ENCODE measurements around the gene KRTAP4-4. TPM values are rescaled to one million over a fixed set of nuclear protein-coding genes. Genes with fewer than 3 reads are reported as not detected.
"Not testable (repeated sequence)": the region's sequence is repeated elsewhere in the genome, so short reads cannot be mapped to it uniquely, and the experiment has no call there.

The KRTAP4-4 gene
- not detected for total RNA-seq

GRCh38 chr17:41160648-41161047 is at the start of gene KRTAP4-4:
KRTAP4-4 (minus strand) TSS chr17:41160748; CDS start chr17:41160691, 57 bp downstream.
- H3K9me3 Mint-ChIP-seq = no peaks in the 10 kb centered on the region
- DNase-seq = no peak
- no peak for ATAC-seq (replicated peaks in 1 of 2)
- H3K36me3 Mint-ChIP-seq (ENCODE audit: insufficient read depth in 2 of 2) = no peaks in the 10 kb centered on the region
- no peaks in the 10 kb centered on the region for H3K27me3 Mint-ChIP-seq (ENCODE audit: low read depth)
- H3K4me3 Mint-ChIP-seq = no peak within 1 kb of the TSS
- no peak within 1 kb of the TSS for H3K27ac Mint-ChIP-seq
- H3K4me1 Mint-ChIP-seq (ENCODE audit: low read depth) = no peaks in the 10 kb centered on the region

- no peak for ATAC-seq (replicated peaks in 1 of 2)
- H3K36me3 Mint-ChIP-seq (ENCODE audit: insufficient read depth in 2 of 2) = no peaks in the 10 kb centered on the region
- no peak overlapping the region for H3K27ac Mint-ChIP-seq
- no peak for DNase-seq
- H3K27me3 Mint-ChIP-seq (ENCODE audit: low read depth) = no peaks in the 10 kb centered on the region
- no peak overlapping the region for H3K4me3 Mint-ChIP-seq
- peaks cover 0 to 3% of the 10 kb centered on the region in 2 donors for H3K9me3 Mint-ChIP-seq
- H3K4me1 Mint-ChIP-seq (ENCODE audit: low read depth) = no peaks in the 10 kb centered on the region
Observed at GRCh38 chr17:41199421-41200078, 39.0 kb upstream of the KRTAP4-4 start.

DNA sequence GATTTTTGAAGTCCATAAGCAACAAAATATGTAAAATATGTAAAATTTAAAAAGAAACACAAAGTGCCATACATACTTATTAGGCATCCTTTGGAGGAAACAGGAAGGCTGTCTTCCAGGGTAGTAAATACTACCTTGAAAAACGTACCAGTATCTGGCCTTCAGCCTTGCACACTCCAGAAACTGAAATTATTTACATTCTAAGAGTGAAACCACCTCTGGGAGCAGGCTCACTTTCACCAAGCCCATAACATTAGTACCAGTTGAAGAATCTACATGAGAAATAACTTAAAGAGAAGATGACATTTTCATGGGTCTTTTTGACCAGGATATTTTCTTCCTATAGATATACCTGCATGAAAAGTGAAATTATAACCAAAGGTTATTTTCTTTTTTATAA is 35.5 kb upstream of the KRTAP4-4 start:
- ATAC-seq (replicated peaks in 1 of 2) (no peak), DNase-seq (no peak)
- Mint-ChIP-seq H3K27ac (no peak overlapping the region), H3K27me3 (ENCODE audit: low read depth) (no peaks in the 10 kb centered on the region), H3K9me3 (peaks cover 3 to 7% of the 10 kb centered on the region in 2 donors), H3K4me1 (ENCODE audit: low read depth) (no peaks in the 10 kb centered on the region), H3K4me3 (no peak overlapping the region), H3K36me3 (ENCODE audit: insufficient read depth in 2 of 2) (peaks cover 0 to 2% of the 10 kb centered on the region in 2 donors)

GRCh38 chr17:41190328-41190727 is 29.8 kb upstream of the KRTAP4-4 start:
- no peak for ATAC-seq (replicated peaks in 1 of 2)
- H3K27ac Mint-ChIP-seq = no peak overlapping the region
- peaks cover 0 to 2% of the 10 kb centered on the region in 2 donors for H3K36me3 Mint-ChIP-seq (ENCODE audit: insufficient read depth in 2 of 2)

GRCh38 chr17:41189837-41190318 is 29.3 kb upstream of the KRTAP4-4 start, which contains the start of gene KRTAP9-1:
KRTAP9-1 (plus strand) TSS chr17:41189887; CDS start chr17:41189887, 0 bp downstream.
- not testable (repeated sequence) for H3K36me3 Mint-ChIP-seq (ENCODE audit: insufficient read depth in 2 of 2); H3K9me3 Mint-ChIP-seq; H3K27ac Mint-ChIP-seq; DNase-seq; H3K4me3 Mint-ChIP-seq; H3K4me1 Mint-ChIP-seq (ENCODE audit: low read depth); ATAC-seq (replicated peaks in 1 of 2); H3K27me3 Mint-ChIP-seq (ENCODE audit: low read depth)

More at GRCh38 chr17:41190328-41190727, 29.8 kb upstream of the KRTAP4-4 start:
- peaks cover 3% of the 10 kb centered on the region in 2 donors for H3K9me3 Mint-ChIP-seq
- H3K4me1 Mint-ChIP-seq (ENCODE audit: low read depth) = no peaks in the 10 kb centered on the region
- H3K4me3 Mint-ChIP-seq = no peak overlapping the region
- DNase-seq = no peak
- no peaks in the 10 kb centered on the region for H3K27me3 Mint-ChIP-seq (ENCODE audit: low read depth)

DNA sequence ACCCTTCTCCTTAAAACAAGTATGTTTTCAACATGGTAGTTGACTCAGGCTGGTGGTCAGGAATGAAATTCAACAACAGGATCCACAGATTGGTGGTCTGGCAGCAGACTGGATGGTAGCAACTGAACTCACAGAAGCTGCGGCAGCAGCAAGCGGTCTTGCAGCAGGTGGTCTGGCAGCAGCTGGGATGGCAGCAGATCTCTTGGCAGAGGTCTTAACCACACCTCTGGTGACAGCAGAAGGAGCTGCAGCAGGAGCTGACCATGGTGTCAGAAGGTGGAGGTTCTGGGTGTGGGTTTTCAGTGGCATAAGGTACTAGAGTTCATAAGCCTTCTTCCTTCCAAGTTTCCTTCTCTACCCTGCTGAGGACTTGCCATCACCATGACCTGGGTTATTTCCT is 26.3 kb upstream of the KRTAP4-4 start:
- Mint-ChIP-seq H3K27me3 (ENCODE audit: low read depth) (no peaks in the 10 kb centered on the region), H3K36me3 (ENCODE audit: insufficient read depth in 2 of 2) (no peaks in the 10 kb centered on the region), H3K9me3 (no peaks in the 10 kb centered on the region), H3K4me3 (no peak overlapping the region), H3K27ac (no peak overlapping the region), H3K4me1 (ENCODE audit: low read depth) (no peaks in the 10 kb centered on the region)
- DNase-seq (no peak), ATAC-seq (replicated peaks in 1 of 2) (no peak)

GRCh38 chr17:41185001-41185400 is 24.5 kb upstream of the KRTAP4-4 start:
- DNase-seq = no peak

GRCh38 chr17:41184480-41184961 is 24.0 kb upstream of the KRTAP4-4 start, which contains the start of gene KRTAP4-1:
KRTAP4-1 (minus strand) TSS chr17:41184911; CDS start chr17:41184854, 57 bp downstream.
- Mint-ChIP-seq H3K4me1 (ENCODE audit: low read depth) (no peaks in the 10 kb centered on the region), H3K36me3 (ENCODE audit: insufficient read depth in 2 of 2) (no peaks in the 10 kb centered on the region), H3K9me3 (no peaks in the 10 kb centered on the region), H3K4me3 (no peak within 1 kb of the TSS), H3K27ac (no peak within 1 kb of the TSS), H3K27me3 (ENCODE audit: low read depth) (no peaks in the 10 kb centered on the region)
- ATAC-seq (replicated peaks in 1 of 2) (no peak), DNase-seq (no peak)

More at GRCh38 chr17:41185001-41185400, 24.5 kb upstream of the KRTAP4-4 start:
- Mint-ChIP-seq H3K36me3 (ENCODE audit: insufficient read depth in 2 of 2) (no peaks in the 10 kb centered on the region), H3K27me3 (ENCODE audit: low read depth) (no peaks in the 10 kb centered on the region), H3K4me3 (no peak overlapping the region), H3K27ac (no peak overlapping the region), H3K4me1 (ENCODE audit: low read depth) (no peaks in the 10 kb centered on the region), H3K9me3 (no peaks in the 10 kb centered on the region)
- ATAC-seq (replicated peaks in 1 of 2) = no peak

- H3K36me3 Mint-ChIP-seq (ENCODE audit: insufficient read depth in 2 of 2) = no peaks in the 10 kb centered on the region
- no peaks in the 10 kb centered on the region for H3K27me3 Mint-ChIP-seq (ENCODE audit: low read depth)
Observed at GRCh38 chr17:41178843-41179616, 18.5 kb upstream of the KRTAP4-4 start.

DNA sequence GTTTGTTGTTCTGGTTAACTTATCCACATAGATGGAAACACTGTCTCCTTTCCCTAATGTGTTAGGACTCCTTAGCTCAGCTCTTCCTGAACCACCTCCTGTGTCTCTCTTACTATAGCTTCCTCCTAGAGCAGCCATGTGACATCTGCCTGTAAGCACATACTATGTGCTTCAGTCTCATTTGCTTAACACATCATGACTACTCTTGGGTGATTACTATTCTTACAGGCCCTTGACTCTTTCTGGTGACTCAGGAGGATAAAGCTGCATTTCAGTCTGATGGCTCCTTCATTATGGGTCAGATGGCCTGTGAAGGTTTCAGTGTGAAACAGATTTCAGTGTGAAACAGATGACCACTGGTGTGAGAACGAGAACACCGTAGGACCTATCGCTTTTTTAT is 17.8 kb upstream of the KRTAP4-4 start:
- Mint-ChIP-seq H3K4me3 (no peak overlapping the region), H3K36me3 (ENCODE audit: insufficient read depth in 2 of 2) (no peaks in the 10 kb centered on the region), H3K4me1 (ENCODE audit: low read depth) (no peaks in the 10 kb centered on the region), H3K27ac (no peak overlapping the region), H3K27me3 (ENCODE audit: low read depth) (no peaks in the 10 kb centered on the region), H3K9me3 (no peaks in the 10 kb centered on the region)
- ATAC-seq (replicated peaks in 1 of 2) (peak; percentile 29 to 74), DNase-seq (no peak)

More at GRCh38 chr17:41178843-41179616, 18.5 kb upstream of the KRTAP4-4 start:
- Mint-ChIP-seq H3K4me1 (ENCODE audit: low read depth) (no peaks in the 10 kb centered on the region), H3K4me3 (no peak overlapping the region), H3K9me3 (no peaks in the 10 kb centered on the region), H3K27ac (no peak overlapping the region)
- ATAC-seq (replicated peaks in 1 of 2) = no peak
- no peak for DNase-seq

DNA sequence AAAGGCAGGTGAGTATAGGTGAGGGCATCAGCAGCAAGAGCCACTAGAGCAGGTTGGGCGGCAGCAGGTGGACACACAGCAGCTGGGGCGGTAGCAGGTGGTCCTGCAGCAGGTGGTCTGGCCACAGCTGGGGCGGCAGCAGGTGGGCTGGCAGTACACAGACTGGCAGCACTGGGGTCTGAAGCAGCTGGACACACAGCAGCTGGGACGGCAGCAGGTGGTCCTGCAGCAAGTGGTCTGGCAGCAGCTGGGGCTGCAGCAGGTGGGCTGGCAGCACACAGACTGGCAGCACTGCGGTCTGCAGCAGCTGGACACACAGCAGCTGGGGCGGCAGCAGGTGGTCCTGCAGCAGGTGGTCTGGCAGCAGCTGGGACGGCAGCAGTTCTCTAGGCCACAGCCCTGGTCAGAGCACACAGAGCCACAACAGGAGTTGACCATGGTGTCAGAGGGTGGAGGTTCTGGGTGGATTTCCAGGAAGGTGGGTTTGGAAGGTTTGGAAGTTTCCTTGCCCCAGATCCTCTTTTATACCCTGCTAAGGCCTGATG is 17.3 kb upstream of the KRTAP4-4 start, which contains the start of gene KRTAP4-2:
KRTAP4-2 (minus strand) TSS at position 495 of the 545 bp plus-strand sequence; CDS start at position 438, 57 bp downstream.
- DNase-seq = no peak
- no peak within 1 kb of the TSS for H3K27ac Mint-ChIP-seq
- no peaks in the 10 kb centered on the region for H3K4me1 Mint-ChIP-seq (ENCODE audit: low read depth)

GRCh38 chr17:41176744-41177387 is 16.3 kb upstream of the KRTAP4-4 start:
- ATAC-seq (replicated peaks in 1 of 2) (no peak), DNase-seq (no peak)
- Mint-ChIP-seq H3K9me3 (no peaks in the 10 kb centered on the region), H3K27me3 (ENCODE audit: low read depth) (peaks cover 5% of the 10 kb centered on the region), H3K36me3 (ENCODE audit: insufficient read depth in 2 of 2) (no peaks in the 10 kb centered on the region), H3K4me3 (no peak overlapping the region), H3K4me1 (ENCODE audit: low read depth) (no peaks in the 10 kb centered on the region), H3K27ac (no peak overlapping the region)

More for the DNA sequence above, 17.3 kb upstream of the KRTAP4-4 start, which contains the start of gene KRTAP4-2:
- H3K9me3 Mint-ChIP-seq = no peaks in the 10 kb centered on the region
- no peaks in the 10 kb centered on the region for H3K36me3 Mint-ChIP-seq (ENCODE audit: insufficient read depth in 2 of 2)
- H3K27me3 Mint-ChIP-seq (ENCODE audit: low read depth) = no peaks in the 10 kb centered on the region
- H3K4me3 Mint-ChIP-seq = no peak within 1 kb of the TSS
- ATAC-seq (replicated peaks in 1 of 2) = no peak

Measured in activated T-cell treated with anti-CD3 and anti-CD28 coated beads, Interleukin-2, amount 50 U/mL, for 72 hours (primary cell).